HepG2 (cell line): Measurements from ENCODE around the gene PLA1A. TPM values are rescaled to one million over a fixed set of nuclear protein-coding genes. Genes with fewer than 3 reads are reported as not detected.

Source experiments
- ATAC-seq: fragments of 200-7000 bp; cut with Tn5 transposase; 3 replicates; pipeline ENCODE4 v1.9.1; 2020; ENCODE audit warnings: mild to moderate bottlenecking, moderate library complexity
- BruUV-seq: library from RNA; stranded (reverse); fragments of 400-500 nt; replicated peaks from 2 replicates; lab custom pipeline; 2021; lab: Mats Ljungman, UMichigan
- CTCF ChIA-PET: fragments of 300-600 bp; formaldehyde crosslinking; extraction: SDS; loops from one replicate; lab custom pipeline; 2021; ENCODE audit warnings: low total read pairs, inconsistent platforms, low intra/inter-chr PET ratio; lab: Yijun Ruan, JAX
- POLR2A ChIA-PET: fragments of 350-600 bp; sonication (Branson Sonifier 250); formaldehyde crosslinking; loops from one replicate; lab custom pipeline; 2020; ENCODE audit warnings: antibody characterized with exemption, inconsistent platforms; lab: Yijun Ruan, JAX
- DNase-seq: peaks from one replicate; pipeline ENCODE4 v3.0.0-alpha.2; 2015; ENCODE audit warnings: low spot score
- FAIRE-seq: peaks from 3 replicates; lab custom pipeline; 2011; peaks lifted over from hg19 to GRCh38; lab: Jason Lieb, UNC
- H2AFZ ChIP-seq: one replicate; pipeline ENCODE4 v1.6.1; 2011; ENCODE audit warnings: low read length, inconsistent platforms
- H3K27ac ChIP-seq: fragments of 300-600 bp; 3 replicates; pipeline ENCODE4 v1.8.0; 2011; ENCODE audit warnings: mixed run types, mild to moderate bottlenecking, mixed read lengths, low read length, inconsistent platforms; ENCODE audit not compliant: insufficient read depth; ENCODE audit errors: extremely low read length
- H3K27me3 ChIP-seq, 2 experiments: fragments of 200-600 bp in 1 of 2; 2 replicates in 1 of 2; 3 replicates in 1 of 2; pipeline versions ENCODE4 v1.6.0 to v1.8.0; 2011; ENCODE audit warnings: low read length in 2 of 2, mild to moderate bottlenecking in 2 of 2, moderate library complexity in 2 of 2, inconsistent platforms in 1 of 2; ENCODE audit not compliant: insufficient read depth in 2 of 2, control insufficient read depth in 1 of 2
- H3K36me3 ChIP-seq, 2 experiments: fragments of 200-600 bp in 1 of 2; replicated peaks in 1 of 2; 2 replicates in 1 of 2; 3 replicates in 1 of 2; pipeline versions ENCODE4 v1.5.1 to v1.8.0; 2011; ENCODE audit warnings: low read length in 2 of 2, inconsistent platforms in 1 of 2; ENCODE audit not compliant: insufficient read depth in 2 of 2, control insufficient read depth in 1 of 2
- H3K4me1 ChIP-seq: 2 replicates; pipeline ENCODE4 v1.5.1; 2012; ENCODE audit warnings: low read length, inconsistent platforms; ENCODE audit not compliant: insufficient read depth
- H3K4me2 ChIP-seq: 2 replicates; pipeline ENCODE4 v1.6.0; 2011; ENCODE audit warnings: low read depth, low read length, inconsistent platforms
- H3K4me3 ChIP-seq, 3 experiments: fragments of 200-600 bp in 1 of 3; sonication (generic), shearing (Covaris generic) in 1 of 3; replicated peaks in 1 of 3; 2 replicates each; pipeline ENCODE4 v1.5.1; 2011 to 2016; ENCODE audit warnings: low read length in 3 of 3, inconsistent platforms in 2 of 3, low read depth in 2 of 3, mild to moderate bottlenecking in 2 of 3, control low read depth in 1 of 3, mixed read lengths in 1 of 3; ENCODE audit not compliant: insufficient read depth in 1 of 3
- H3K79me2 ChIP-seq: one replicate; pipeline ENCODE4 v1.6.1; 2011; ENCODE audit warnings: low read length, inconsistent platforms; ENCODE audit not compliant: insufficient read depth
- H3K9ac ChIP-seq: 2 replicates; pipeline ENCODE4 v1.6.0; 2011; ENCODE audit warnings: mild to moderate bottlenecking, low read depth, low read length, inconsistent platforms; ENCODE audit not compliant: insufficient read depth
- H3K9me3 ChIP-seq: 2 replicates; pipeline ENCODE4 v1.5.1; 2012; ENCODE audit warnings: mild to moderate bottlenecking, low read length
- H4K20me1 ChIP-seq: 2 replicates; pipeline ENCODE4 v1.6.0; 2011; ENCODE audit warnings: inconsistent platforms, mild to moderate bottlenecking, low read length, moderate library complexity; ENCODE audit not compliant: insufficient read depth
- AHR ChIP-seq: IDR thresholded peaks from 2 replicates; pipeline ENCODE4 v1.6.1; 2018; ENCODE audit warnings: missing genetic modification reagents, missing compliant biosample characterization
- ARID5B ChIP-seq: IDR thresholded peaks from 2 replicates; pipeline ENCODE4 v1.4.0; 2020; ENCODE audit warnings: mild to moderate bottlenecking, missing genetic modification reagents
- E2F2 ChIP-seq: sonication (generic); formaldehyde crosslinking; IDR thresholded peaks from 2 replicates; pipeline ENCODE4 v1.4.0; 2020; ENCODE audit warnings: missing genetic modification reagents, borderline replicate concordance
- FIP1L1 ChIP-seq: fragments of 200-400 bp; formaldehyde crosslinking; IDR thresholded peaks from 2 replicates; pipeline ENCODE4 v1.6.1; 2018; ENCODE audit warnings: low read depth, mild to moderate bottlenecking, low read length, moderate library complexity, borderline replicate concordance; ENCODE audit not compliant: insufficient read depth
- MIXL1 ChIP-seq: IDR thresholded peaks from 2 replicates; pipeline ENCODE4 v1.6.1; 2016
- PAXIP1 ChIP-seq: sonication (generic); formaldehyde crosslinking; conservative IDR thresholded peaks from 2 replicates; pipeline ENCODE4 v1.4.0; 2020; ENCODE audit warnings: mild to moderate bottlenecking, missing genetic modification reagents, moderate library complexity
- RFX1 ChIP-seq: fragments of 450-650 bp; IDR thresholded peaks from 2 replicates; pipeline ENCODE4 v1.6.1; 2017
- SP1 ChIP-seq, 2 experiments: fragments of 450-650 bp in 1 of 2; sonication (generic) in 1 of 2; formaldehyde crosslinking in 1 of 2; IDR thresholded peaks; 2 replicates each; pipeline versions ENCODE4 v1.4.0 to v1.6.1; 2016 to 2020; ENCODE audit warnings: missing genetic modification reagents in 1 of 2
- SP2 ChIP-seq: sonication (generic); formaldehyde crosslinking; IDR thresholded peaks from 2 replicates; pipeline ENCODE4 v1.5.1; 2020; ENCODE audit warnings: mild to moderate bottlenecking, missing genetic modification reagents
- ZC3H4 ChIP-seq: sonication (generic); formaldehyde crosslinking; IDR thresholded peaks from 2 replicates; pipeline ENCODE4 v1.4.0; 2020; ENCODE audit warnings: missing genetic modification reagents, borderline replicate concordance
- ZKSCAN8 ChIP-seq: IDR thresholded peaks from 2 replicates; pipeline ENCODE4 v1.6.1; 2016; ENCODE audit warnings: borderline replicate concordance, missing genetic modification reagents, missing compliant biosample characterization
- ZNF205 ChIP-seq: IDR thresholded peaks from 2 replicates; pipeline ENCODE4 v1.6.1; 2018; ENCODE audit warnings: missing biosample characterization, missing genetic modification reagents
- ZNF33B ChIP-seq: sonication (generic); formaldehyde crosslinking; IDR thresholded peaks from 2 replicates; pipeline ENCODE4 v1.5.1; 2020; ENCODE audit warnings: mild to moderate bottlenecking, missing genetic modification reagents
- ZNF512B ChIP-seq: sonication (generic); formaldehyde crosslinking; IDR thresholded peaks from 2 replicates; pipeline ENCODE4 v1.5.1; 2020; ENCODE audit warnings: missing genetic modification reagents, mild to moderate bottlenecking, borderline replicate concordance
- WGBS: methylation state at CpG from one replicate; pipeline ENCODE4 v1.1.6; 2017; ENCODE audit warnings: low lambda C conversion rate; 5-methylcytosine and 5-hydroxymethylcytosine counted together
- in situ Hi-C: cut with HindIII; loops from 2 replicates; pipeline ENCODE4 v1.10.0; 2017; ENCODE audit warnings: low pct_unique_long_range_greater_than_20kb; ENCODE audit not compliant: extremely low pct_ligation_motif_present
- intact Hi-C: fragments of 100-400 bp; cut with micrococcal nuclease; formaldehyde crosslinking; loops from one replicate; pipeline ENCODE4 v1.10.0; 2022; ENCODE audit not compliant: unreplicated experiment
- polyA plus RNA-seq, 8 experiments: library from polyadenylated mRNA; depleted of rRNA in 3 of 8; stranded (reverse) in 7 of 8; unstranded in 1 of 8; fragments of >200 nt; fragmentation: Illumina TruSeq in 4 of 8; extraction: Trizol in 4 of 8; gene quantifications; 2 replicates each; pipeline versions ENCODE4 v1.2.1 to v1.2.3, GENCODE V29; 2011 to 2016; ENCODE audit warnings: low read depth in 4 of 8, missing spikeins in 1 of 8, mixed read lengths in 1 of 8; ENCODE audit not compliant: insufficient read depth in 1 of 8
- total RNA-seq, 5 experiments: library from RNA; depleted of rRNA; stranded (reverse); fragments of >200 nt; fragmentation: Illumina TruSeq; extraction: Trizol; gene quantifications; 2 replicates each; pipeline ENCODE4 v1.2.3, GENCODE V29; 2016; ENCODE audit warnings: low read depth in 1 of 5

PLA1A gene
- total and polyA plus RNA-seq, 2 of the 13 experiments (the other 11 are each of a cell fraction or from before 2014, with no cell fraction given), result 0.11 to 0.18 TPM

GRCh38 chr3:119658994-119659393 lies 61.3 kb downstream of the PLA1A start:
- no peaks in the 10 kb centered on the region for H3K27me3 ChIP-seq
- no peaks in the 10 kb centered on the region for H3K36me3 ChIP-seq
- no peaks in the 10 kb centered on the region for H3K79me2 ChIP-seq
- ChIA-PET POLR2A (no interaction called here), CTCF (no interaction called here)
- H3K9ac ChIP-seq, result no peak overlapping the region
- intact Hi-C loops (no loop called here), in situ Hi-C loops (no loop called here)
- H2AFZ ChIP-seq, result no peak overlapping the region
- H3K4me2 ChIP-seq, result no peak overlapping the region
- H3K4me3 ChIP-seq, result no peak overlapping the region
- BruUV-seq, result no TSS peak
- H4K20me1 ChIP-seq, result no peaks in the 10 kb centered on the region
- ATAC-seq (no peak), FAIRE-seq (no peak), DNase-seq (no peak)
- no peaks in the 10 kb centered on the region for H3K9me3 ChIP-seq
- H3K4me1 ChIP-seq, result no peaks in the 10 kb centered on the region
- H3K27ac ChIP-seq, result no peak overlapping the region
- WGBS, result 80% methylated on average over 2 of the region's 2 CpGs
- no peak for TF ChIP-seq RFX1
- no peak for TF ChIP-seq SP1 (IDR thresholded peaks at IDR 0.05)
- TF ChIP-seq SP1 (CRISPR knock-in tag; IDR thresholded peaks at IDR 0.05), result no peak
- no peak for TF ChIP-seq SP2 (CRISPR knock-in tag)
- TF ChIP-seq PAXIP1, result no peak
- TF ChIP-seq ZNF512B (CRISPR knock-in tag), result no peak
- no peak for TF ChIP-seq ZC3H4 (CRISPR knock-in tag)
- no peak for TF ChIP-seq ARID5B (CRISPR knock-in tag)
- no peak for TF ChIP-seq ZKSCAN8 (CRISPR knock-in tag)
- no peak for TF ChIP-seq AHR (CRISPR knock-in tag)
- TF ChIP-seq ZNF205 (CRISPR knock-in tag), result no peak
- no peak for TF ChIP-seq ZNF33B (CRISPR knock-in tag)
- TF ChIP-seq FIP1L1, result no peak
- TF ChIP-seq E2F2 (CRISPR knock-in tag), result no peak
- no peak for TF ChIP-seq MIXL1 (CRISPR knock-in tag)
